ENCODE measurements around the gene OR51F1.

DNA sequence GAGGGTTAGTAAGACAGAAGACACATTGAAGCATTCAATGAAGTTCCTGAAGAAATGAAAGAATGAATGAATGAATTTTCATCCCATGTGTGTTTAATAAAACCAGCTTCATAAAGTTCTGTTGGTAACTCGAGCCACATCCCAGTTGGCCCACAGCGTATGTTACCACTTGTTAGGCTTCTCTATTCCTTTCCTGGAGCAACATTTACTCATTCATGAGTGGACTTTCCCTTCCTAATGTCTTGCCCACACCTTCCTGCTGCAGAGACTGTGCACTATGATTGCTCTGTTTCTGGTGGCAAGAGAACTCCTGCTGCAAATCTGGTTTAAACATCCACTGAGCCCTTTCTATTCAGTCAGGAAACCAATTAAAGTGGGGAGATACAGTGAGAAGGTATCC, 27.5 kb upstream of the OR51F1 start:
- TF ChIP-seq, protein P1, sequence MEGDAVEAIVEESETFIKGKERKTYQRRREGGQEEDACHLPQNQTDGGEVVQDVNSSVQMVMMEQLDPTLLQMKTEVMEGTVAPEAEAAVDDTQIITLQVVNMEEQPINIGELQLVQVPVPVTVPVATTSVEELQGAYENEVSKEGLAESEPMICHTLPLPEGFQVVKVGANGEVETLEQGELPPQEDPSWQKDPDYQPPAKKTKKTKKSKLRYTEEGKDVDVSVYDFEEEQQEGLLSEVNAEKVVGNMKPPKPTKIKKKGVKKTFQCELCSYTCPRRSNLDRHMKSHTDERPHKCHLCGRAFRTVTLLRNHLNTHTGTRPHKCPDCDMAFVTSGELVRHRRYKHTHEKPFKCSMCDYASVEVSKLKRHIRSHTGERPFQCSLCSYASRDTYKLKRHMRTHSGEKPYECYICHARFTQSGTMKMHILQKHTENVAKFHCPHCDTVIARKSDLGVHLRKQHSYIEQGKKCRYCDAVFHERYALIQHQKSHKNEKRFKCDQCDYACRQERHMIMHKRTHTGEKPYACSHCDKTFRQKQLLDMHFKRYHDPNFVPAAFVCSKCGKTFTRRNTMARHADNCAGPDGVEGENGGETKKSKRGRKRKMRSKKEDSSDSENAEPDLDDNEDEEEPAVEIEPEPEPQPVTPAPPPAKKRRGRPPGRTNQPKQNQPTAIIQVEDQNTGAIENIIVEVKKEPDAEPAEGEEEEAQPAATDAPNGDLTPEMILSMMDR (IDR thresholded peaks at IDR 0.05), result no peak
- no peak for TF ChIP-seq POLR2A (IDR thresholded peaks at IDR 0.05)
- no peak for TF ChIP-seq EP300 (IDR thresholded peaks at IDR 0.05)

Data from ovary (tissue), 3 donors.